Brain pericyte (primary cell): ENCODE data around the gene NEK6.

Experiments used
- DNase-seq: peaks from one replicate; pipeline ENCODE4 v3.0.0-alpha.2; 2012; ENCODE audit warnings: low read depth, low spot score

NEK6 gene

GRCh38 chr9:124321416-124321815 is 63.7 kb downstream of the NEK6 start:
- DNase-seq: no peak

GRCh38 chr9:124321935-124322334 is 64.2 kb downstream of the NEK6 start:
- no peak for DNase-seq

GRCh38 chr9:124322618-124323432 is 65.1 kb downstream of the NEK6 start:
- no peak for DNase-seq

DNA sequence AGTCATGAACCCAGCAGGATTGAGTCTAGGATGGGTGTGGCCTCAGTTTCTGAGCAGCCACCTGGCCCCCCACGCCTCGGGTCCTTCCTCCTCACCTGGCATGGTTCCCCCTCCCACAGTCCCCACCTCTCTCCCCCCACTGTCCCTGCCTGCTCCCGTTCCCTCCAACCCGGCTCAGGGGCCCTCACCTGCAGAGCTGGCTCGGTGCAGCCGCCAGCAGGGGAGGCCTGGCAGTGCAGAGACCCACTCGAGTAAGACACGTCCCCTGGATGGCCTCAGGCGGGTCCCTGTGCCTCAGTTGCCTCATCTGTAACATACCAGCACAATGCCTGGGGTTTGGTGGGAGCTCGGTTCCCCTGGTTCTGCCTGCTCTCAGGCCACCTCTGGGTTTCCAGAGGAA is 66.2 kb downstream of the NEK6 start:
- DNase-seq: no peak

GRCh38 chr9:124325816-124326215 is 68.1 kb downstream of the NEK6 start:
- DNase-seq: no peak

DNA sequence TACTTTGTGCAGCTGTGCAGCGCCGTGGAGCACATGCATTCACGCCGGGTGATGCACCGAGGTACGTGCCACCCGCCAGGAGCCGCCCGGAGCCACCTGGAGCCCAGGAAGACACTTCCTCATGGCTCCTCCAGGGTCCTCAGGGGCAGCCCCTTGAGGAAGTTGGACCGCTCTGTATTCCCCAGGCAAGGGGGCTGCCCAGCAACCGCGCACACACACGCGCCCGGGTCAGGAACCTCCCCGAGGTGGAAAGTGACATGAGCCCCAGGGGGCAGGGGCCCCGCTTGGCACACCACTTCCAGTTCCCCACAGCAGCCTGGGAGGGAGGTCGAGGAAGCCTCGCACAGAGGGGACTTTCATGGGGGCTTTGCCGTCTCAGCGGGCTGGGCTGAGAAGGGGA is 68.6 kb downstream of the NEK6 start:
- DNase-seq: no peak

DNA sequence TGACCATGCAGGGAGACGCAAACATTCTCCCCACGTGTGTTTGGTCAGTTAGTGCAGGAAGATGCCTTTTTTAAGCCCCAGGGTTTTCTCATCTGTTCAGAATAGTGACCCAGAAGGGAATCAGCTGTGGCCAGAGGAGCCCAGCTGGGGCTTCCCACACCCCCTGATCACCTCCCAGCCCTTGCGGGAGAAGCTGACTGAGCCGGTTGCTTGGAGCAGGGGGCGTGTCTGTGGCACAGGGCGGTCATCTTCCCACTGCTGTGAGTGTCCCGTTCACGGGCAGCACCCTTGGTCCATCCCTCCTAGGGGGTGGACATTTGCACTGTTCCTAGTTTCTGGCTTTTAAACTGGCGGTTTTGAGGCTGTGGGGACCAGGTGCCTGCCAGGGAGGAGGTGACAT is 69.7 kb downstream of the NEK6 start:
- DNase-seq: no peak

DNA sequence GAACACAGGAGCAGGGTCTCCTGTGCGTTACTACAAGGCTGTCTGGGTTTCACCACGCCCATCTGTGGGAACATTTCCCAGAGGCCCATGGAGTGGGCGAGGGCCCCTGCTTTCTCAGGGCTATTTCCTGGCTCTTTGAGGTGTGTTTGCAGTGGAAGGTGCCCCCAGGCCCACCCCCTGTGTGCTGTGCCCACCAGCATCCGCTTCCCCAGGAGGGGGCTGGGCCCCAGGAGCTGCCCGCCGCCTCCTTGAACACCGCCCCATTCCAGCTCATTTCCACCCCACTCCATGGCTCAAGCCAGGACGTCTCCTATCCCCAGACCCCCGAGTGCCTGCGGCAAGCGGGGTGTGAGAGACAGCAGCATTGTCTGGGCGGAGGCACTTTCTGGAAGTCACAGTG is 70.5 kb downstream of the NEK6 start:
- DNase-seq: no peak

- DNase-seq: no peak
Measured at GRCh38 chr9:124329206-124329792, 71.5 kb downstream of the NEK6 start.

GRCh38 chr9:124330011-124330697 is 72.4 kb downstream of the NEK6 start:
- DNase-seq: no peak

- DNase-seq: no peak
Measured at GRCh38 chr9:124331580-124331979, 73.8 kb downstream of the NEK6 start.

DNA sequence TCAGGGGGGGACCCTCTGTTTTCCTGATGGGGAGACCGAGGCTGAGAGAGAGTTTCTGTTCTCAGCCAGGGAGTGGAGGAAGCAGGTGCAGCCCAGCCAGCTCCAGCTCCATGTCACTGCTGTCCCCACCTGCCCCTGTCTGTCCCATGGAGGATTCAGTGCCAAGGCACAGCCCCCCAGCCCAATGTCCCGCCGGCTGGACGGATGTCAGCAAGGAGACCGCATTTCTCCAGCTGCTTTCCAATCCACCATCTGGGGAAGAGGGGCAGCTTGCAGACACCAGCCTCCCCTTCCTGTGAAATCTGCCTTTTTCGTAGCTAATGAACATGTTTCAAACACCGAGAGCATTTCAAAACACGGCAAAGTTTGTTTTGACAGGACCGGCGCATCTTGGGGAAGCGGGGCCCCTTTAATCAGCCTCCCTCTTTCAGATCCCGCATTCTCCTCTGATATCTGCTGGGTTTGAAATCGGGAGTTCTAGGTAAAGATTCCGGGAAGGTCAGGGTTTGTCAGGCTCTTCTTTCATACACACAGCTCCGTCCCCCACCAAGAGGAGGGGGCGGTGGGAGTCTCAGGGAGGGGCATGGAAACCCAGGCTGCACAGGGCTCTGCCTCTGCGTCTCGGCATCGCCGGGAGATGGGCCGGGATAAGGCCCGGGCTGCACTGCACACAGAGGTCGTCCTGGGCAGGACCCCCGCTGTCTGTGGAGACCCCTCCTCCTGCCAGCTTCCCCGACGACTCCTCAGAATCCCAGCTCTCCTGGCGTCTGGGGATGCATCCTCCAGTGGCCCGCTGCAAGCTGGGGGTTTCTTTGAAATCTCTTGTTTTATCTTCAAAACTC is 74.8 kb downstream of the NEK6 start:
- no peak for DNase-seq

- DNase-seq: no peak
Measured at GRCh38 chr9:124333203-124333579, 75.4 kb downstream of the NEK6 start.

DNA sequence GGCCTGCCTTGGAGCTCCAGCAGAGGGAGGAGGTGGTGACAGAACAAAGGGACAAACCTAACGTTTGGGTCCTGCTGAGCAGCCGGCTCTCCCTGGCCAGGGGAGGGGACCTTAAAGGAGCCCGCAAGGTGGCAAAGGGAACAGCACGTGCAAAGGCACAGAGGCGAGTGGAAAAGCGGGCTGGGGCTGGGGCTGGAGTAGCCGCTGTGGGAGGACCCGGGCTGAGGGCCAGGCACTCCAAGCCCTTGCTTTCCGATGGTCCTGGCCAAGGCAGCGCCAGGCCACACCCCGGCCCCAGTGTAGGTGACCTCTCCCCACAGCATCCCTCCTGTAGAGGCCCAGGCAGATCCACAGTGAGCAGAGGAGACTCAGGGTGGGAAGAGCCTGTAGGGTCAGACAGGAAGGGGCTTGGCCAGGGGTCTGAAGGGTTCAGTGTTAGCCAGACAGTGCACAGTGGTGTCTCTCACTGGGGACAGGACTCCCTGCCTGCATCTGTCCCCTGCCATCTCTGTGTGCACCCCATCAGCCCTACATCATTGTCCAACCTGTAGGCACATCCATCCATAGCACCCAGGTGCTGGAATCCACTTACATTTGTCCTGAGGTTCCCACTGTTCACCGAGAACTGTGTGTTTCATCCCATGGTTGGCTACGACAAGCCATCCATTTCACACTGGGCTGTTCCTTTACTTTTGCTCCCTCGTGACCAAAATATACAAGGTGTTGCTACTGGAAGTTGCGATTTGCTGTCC is 77.0 kb downstream of the NEK6 start:
- DNase-seq: no peak

DNA sequence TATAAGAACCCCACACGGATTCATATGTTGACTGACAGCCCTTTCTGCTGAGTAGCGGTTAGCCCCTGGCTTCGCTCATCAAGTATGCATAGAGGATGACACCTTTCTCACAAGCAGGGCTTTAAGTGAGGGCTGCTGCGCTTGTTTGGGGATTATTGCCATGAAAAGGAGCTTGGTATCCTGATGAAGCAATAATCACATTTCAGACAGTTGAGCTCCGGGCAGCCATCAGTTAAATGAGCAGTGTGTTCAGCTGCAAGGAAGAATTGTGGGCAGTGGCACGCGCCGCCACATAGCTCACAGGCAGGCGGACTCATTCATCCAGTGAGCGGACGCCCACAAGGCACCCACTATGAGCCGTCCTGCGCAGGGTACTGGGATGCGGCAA is 77.6 kb downstream of the NEK6 start:
- no peak for DNase-seq

DNA sequence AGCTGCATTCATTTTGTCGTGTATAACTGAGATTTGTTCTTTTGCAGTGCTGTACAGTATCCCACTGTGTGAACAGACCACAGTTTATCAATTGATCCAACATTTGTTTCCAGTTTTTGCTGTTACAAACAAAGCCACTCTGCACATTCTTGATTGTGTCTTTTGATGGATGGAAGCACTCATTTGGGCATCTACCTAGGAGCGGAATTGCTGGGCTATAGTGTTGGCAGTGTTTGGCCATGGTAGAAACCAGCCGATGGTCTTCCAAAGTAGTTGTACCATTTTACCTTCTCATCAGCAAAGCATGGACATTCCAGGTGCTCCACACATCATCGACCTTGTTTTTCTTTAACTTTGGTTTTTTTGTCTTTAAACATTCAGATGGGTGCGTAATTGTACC is 79.8 kb downstream of the NEK6 start:
- no peak for DNase-seq

DNA sequence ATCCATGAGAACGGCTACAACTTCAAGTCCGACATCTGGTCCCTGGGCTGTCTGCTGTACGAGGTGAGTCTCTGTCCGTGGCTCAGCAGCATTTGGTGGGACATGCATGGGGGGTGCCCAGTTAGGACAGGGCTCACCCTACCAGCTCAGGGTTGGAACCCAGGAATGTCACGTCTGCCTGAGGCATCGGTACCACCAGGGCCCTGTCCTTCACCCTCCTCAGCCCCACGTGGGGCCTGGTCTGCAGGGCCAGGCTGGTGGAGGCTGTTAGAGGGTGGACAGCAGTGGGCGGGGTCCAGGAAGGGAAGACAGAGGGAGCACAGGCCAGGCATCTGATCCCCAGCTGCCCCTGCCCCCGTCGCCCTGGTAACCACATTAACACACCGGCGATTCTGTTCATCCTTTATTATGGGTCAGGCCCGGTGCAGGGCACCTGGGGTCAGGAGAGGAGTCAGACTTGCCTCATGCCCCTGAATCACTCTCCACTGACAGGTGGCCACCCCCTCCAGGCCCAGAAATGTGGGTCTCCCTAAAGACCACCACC is 81.9 kb downstream of the NEK6 start:
- DNase-seq: no peak

DNA sequence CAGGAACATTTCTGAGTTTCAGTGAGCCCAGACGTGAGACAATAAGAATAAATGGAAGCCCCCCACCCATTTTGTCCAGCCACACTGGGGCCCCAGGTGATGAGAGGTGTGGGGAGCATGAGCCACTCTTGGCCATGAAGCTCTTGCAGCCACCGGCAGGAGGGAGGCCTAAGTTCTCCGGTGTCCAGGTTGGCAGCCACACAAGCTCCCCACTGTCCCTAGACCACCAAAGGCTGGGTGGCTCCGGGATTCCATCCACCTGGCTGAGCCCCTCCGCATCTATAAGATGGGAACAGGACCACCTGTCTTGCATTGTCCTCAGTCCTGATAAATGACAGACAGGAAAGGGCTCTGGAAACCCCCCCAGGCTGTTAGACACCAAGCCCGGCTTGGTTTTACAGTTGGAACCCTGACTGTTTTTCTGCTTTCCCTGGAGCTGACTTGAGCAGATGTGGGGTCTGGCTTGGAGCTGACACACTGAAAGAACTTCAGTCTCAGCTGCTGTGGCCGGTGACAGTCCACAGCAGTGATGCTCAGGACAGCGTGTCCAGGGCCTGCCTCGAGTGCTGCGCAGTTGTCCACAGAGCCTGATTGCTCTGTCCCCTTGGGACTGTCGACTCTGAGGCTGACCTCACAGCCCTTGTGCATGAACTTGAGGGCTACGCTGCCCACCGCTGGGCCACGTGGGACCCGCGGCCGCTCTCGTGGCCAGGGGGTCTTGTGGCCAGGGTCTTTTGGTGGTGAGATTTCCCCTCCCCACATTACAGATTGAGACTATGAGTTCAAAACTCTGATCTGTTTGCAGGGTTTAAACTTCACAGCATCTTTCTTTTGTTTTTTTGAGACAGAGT is 82.7 kb downstream of the NEK6 start:
- DNase-seq: no peak

- no peak for DNase-seq
Measured at GRCh38 chr9:124341455-124342170, 83.9 kb downstream of the NEK6 start.

DNA sequence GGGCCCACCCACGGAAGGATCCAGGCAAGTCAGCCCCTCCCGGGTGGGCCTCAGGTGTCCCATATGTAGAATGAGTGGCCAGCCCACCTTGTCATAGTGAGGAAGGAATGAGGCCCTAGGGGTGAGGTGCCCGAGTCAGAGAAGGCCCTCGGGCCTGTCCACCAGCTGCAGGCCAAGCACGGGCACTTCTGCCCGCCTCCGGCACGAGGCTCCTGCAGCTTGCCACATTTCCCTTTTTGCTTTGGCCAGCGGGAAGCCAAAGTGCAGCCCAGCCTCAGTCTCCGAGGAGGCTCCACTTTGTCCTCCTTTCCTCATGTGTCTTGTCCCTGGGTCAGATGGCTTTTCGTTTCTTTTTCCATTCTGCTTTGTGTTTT is 84.6 kb downstream of the NEK6 start:
- no peak for DNase-seq
